HG03175 (cell line): ENCODE measurements around the gene CYTH1.
"Not testable (repeated sequence)": the region's sequence is repeated elsewhere in the genome, so short reads cannot be mapped to it uniquely, and the experiment has no call there.

ENCODE experiments used
- ATAC-seq: cut with Tn5 transposase; IDR thresholded peaks from one replicate; pipeline ENCODE4 v1.9.1; 2021; ENCODE audit warnings: mild to moderate bottlenecking, moderate library complexity; ENCODE audit not compliant: unreplicated experiment

CYTH1 gene

DNA sequence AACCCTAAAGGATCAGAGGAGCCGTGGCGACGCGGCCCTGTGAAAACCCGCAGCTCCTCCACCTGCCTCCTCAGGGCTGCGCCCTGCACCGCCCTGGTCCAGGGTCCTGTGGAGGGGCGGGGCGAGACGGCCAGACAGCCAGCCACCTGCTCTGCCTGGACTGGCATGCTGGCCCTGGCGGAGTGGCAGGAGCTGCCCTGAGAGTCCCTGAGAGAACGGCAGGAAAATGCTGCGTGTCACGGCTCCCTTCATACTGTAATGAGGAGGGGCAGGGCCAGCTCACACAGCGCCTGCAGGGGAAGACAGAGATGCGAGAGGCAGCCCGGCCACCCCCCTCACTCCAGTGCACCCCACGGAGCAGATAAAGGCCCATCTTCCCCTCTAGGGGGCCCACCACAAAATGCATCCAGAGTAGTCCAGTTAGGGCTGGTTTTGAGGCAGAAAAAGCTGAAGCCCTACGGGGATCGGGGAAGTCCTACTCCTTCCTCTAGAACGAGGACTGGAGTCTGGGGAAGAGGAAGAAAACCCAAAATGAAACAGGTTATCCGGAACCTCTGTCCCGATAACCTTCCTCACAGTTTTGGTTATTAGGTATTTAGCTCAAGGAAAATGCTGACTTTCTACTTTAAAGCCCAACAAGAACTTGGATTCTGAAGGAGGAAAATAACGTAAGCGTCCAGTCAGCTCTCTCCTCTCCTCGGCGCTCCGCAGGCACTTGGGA lies 107.3 kb downstream of the CYTH1 start:
- ATAC-seq, result no peak

DNA sequence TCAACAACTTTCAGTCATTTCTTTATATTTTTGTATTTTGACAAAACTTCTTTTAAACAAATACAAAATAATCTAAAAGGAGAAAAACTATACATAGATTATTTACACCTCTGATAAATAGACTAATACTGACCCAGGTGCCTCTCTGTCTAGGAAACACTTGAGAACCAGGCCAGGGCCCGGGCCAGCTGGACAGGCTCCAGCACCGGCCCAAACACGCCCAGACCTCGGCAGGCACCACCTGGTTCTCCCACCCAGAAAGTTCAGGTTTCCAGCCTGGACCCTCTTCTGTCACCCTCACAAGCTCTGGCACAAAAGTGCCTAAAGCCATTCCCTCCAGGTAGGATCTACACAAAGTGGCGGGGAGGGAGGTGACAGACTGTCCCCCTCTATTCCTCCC lies 107.9 kb downstream of the CYTH1 start:
- ATAC-seq, result no peak

DNA sequence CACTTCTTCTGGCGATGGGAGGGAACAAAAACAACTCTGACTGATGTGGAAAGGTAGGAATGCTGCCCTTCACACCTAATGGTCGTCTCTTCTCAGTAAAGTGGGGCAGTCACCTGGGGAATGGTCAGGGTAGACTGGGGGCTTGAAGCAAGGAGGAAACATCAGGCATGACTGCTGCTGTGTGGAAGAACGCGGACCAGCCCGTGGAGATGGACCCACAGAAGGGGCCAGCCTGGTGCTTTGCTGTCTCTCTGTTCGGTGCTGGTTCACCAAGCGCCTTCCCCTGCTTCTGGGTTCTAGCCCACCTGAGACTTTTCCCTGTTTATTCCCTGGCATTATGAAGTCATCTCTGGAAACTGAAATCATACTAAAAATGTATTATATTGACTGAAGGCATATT lies 108.7 kb downstream of the CYTH1 start:
- no peak for ATAC-seq

DNA sequence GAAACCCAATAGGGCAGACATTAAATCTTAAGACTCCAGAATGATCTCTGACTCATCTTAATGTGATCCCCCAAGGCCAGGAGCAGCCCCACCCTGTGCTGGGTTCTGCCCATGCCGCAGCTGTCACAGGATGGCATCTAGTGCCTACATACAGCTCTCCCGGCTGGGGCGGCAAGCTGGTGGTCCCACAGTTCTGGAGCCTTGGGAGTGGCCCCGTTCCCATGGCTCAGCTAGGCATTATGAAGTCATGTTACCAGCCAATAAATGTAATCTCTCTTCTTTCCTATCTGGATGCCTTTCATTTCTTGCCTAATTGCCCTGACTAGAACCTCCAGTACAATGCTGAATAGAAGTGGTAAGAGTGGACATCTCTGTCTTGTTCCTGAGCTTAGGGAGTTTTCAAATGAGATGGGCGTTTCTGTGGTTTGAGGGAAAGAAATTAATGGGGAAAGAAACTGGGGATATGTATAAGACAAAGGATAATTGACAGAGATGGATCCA lies 109.2 kb downstream of the CYTH1 start:
- no peak for ATAC-seq

DNA sequence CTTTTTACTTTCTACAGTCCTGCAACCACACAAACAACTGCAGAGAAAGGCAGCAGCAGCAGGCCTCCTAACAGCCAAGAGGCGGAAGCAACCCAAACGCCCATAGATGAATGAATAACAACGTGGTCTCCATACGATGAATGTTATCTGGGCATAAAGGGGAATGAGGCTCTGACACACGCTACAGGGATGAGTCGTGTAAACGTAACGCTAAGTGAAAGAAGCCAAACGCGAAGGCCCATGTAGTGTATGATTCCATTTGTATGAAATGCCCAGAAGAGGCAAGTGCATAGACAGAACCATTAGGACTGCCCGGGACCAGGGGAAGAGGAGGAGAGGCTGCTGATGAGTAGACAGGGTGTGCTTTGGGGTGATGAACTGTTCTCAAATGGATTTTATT lies 110.1 kb downstream of the CYTH1 start:
- ATAC-seq, result no peak

DNA sequence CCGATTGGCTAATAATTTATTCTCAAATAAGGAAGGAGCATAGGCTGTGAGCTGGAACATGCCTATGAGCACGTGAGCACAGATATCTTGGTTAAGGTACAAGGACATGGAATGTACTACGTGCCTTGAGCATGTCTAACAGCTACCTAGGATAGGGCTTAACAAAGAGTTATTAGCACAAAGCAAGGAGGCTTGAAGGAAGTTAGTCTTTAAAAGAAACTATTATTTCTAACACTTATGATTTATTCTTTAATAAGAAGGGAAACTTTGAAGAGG lies 110.4 kb downstream of the CYTH1 start:
- ATAC-seq, result not testable (repeated sequence)

DNA sequence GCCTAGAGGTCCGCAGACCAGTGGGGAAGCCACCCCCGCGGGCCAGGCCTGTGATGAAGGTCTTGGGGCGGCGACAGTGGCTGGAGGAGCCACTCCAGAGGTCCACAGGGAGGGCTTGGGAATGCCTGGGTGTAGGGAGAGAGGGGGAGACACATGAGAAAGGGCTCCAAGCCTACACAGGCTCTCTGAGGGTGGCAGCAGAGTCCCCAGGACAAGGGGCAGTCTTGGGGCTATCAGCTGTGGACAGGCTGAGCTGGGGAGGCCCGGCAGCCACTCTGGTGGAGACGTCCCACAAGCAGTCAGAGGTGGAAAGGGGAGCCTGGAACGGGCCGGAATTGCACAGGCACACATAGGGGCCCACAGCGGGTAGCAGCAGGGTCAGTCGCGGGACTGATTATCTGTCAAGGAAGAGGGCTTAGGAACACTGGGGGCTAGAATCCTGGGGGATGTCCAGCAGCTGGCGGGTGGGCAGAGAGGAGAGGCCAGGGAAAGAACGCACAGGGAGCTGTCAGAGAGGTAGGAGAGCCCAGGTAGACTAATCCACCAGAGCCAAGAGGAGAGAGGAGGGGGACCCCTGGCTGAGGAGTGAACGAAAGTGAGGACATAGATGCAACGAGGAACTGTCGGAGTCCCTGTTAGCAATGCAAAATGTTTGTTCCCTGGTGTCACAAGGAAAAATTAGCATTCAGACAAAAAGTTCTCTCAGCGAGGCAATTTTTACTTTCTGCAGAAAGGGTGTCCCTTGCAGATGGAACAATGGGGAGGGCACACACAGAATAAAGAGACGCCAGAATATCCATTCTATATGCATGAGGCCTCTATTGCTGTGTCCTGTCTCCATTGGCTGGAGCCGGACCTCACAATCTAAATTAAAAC lies 111.0 kb downstream of the CYTH1 start:
- ATAC-seq, result no peak

DNA sequence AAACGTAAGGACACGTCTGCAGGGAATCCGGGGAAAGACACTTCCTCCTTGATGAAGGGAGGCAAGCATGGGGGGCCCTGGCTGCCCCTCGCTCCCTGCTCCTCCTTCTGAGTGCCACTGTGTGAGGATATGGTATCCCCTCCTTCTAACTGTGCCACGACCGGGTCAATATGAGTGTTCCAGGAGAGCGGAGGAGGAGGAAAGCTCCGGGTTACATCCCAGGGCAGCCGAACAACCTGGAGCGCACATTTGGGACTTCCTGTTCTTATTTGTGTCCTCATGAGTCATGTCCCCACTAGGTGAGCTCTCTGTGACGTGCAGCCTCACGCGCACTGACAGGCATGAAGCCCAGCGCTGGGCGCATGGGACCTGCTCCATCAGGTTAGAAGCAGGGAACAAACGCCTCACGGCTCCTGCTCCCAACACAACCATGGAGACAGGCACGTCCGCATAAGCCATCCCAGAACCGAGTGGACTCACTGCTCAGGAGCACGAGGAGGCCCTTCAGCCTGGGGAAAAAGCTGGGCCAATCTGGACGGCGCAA lies 112.0 kb downstream of the CYTH1 start:
- no peak for ATAC-seq

DNA sequence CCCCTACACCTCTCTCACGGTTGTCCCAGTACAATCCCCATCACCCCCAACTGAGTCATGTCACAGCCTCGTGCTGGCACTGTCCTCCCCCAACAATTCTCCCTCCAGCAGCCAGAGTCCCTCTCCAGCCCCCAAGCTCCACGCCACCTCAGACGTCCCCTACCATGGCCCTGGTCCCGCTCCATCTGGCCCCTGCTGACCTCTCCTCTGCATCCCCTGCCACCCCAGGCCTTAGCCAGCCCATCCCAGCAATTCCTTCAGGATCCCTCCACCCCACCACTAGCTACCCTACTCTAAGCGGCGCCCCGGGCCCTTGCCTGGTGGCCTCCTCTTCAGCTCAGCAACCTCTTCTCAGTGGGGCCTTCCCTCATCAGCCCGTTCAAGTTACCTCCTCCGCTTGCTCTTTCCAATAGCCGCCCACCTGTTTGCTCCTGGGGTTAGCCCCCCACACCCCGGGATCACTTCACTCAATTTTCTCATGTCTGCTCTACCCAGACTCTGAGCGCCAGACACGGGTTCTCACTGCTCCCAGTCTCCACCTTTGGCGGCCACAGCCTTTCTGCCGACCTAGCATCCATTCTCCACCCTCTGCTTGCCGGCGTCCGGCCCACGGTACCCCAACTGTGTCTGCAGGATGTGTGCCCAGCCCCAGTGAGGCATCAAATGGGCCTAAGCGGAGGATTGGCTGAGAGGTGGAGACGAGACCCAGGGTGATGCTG lies 112.7 kb downstream of the CYTH1 start:
- no peak for ATAC-seq

DNA sequence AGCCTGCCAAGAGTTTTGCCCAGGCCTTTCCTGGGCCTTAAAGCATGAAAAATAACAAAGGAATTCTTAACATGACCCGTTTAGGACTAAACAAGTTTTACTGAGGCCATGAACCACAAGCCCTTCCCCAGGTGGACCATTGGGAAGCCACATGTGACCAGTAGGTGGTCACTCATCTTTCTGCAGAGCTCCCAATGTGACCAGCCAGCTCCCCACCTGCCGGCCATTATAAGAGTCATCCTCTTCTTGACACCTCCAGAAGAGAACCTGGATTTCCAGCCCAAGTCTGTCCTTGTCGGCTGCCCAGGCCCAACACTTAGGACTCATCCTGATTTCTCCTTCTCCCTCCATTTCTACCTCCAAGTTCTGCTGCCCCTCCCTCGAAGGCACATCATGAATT lies 113.2 kb downstream of the CYTH1 start:
- ATAC-seq, result no peak

DNA sequence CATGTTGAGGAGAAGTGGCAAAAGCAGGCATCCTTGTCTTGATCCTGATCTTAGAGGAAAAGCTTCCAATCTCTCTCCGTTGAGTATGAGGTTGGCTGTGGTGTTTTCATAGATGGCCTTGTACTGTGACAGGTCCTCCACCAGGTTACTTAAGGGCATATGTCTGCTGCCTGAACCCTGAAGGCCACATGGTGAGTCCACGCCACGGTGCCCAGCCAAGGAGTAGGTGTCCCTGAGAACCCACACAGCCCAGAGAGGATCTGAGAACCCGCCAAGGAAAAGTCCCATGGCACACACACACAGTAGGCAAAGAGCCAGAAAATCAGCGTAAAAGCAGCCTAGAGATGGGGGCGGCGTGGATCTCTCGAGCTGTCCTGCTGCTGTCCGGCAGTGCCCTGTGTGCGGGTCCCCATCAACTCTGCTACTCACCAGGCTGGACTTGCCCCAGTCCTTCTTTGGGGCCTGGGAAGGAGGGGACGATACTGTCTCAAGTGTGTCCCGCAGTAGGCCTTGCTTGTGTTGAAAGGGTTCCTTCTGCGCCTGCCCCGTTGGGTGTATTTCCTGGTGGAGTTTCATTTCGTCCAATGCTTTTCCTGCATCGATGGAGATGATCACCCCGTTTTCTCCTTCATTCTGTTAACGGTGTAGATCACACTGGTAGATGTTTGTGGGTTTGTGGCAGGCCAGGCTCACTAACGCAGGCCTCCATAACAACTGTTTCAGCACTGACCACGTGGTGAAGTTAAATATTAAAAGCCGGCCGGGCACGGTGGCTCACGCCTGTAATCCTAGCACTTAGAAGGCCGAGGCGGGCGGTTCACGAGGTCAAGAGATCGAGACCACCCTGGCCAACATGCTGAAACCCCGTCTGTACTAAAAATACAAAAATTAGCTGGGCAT lies 114.1 kb downstream of the CYTH1 start:
- ATAC-seq, result no peak

DNA sequence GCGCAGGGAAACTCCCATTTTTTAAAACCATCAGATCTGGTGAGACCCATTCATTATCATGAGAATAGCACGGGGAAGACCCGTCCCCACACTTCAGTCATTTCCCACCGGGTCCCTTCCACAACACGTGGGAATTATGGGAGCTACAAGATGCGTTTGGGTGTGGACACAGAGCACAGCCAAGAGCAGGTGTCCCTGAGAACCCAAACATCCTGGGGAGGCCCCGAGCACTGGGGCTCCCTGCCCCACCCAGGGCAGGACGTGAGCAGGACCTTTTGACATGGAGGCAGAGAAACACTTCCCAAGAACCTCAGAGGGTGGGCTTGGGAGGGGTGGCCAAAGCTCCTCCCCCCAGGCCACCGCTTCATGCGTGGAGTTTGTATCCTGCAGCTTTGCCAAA lies 115.0 kb downstream of the CYTH1 start:
- ATAC-seq, result no peak

DNA sequence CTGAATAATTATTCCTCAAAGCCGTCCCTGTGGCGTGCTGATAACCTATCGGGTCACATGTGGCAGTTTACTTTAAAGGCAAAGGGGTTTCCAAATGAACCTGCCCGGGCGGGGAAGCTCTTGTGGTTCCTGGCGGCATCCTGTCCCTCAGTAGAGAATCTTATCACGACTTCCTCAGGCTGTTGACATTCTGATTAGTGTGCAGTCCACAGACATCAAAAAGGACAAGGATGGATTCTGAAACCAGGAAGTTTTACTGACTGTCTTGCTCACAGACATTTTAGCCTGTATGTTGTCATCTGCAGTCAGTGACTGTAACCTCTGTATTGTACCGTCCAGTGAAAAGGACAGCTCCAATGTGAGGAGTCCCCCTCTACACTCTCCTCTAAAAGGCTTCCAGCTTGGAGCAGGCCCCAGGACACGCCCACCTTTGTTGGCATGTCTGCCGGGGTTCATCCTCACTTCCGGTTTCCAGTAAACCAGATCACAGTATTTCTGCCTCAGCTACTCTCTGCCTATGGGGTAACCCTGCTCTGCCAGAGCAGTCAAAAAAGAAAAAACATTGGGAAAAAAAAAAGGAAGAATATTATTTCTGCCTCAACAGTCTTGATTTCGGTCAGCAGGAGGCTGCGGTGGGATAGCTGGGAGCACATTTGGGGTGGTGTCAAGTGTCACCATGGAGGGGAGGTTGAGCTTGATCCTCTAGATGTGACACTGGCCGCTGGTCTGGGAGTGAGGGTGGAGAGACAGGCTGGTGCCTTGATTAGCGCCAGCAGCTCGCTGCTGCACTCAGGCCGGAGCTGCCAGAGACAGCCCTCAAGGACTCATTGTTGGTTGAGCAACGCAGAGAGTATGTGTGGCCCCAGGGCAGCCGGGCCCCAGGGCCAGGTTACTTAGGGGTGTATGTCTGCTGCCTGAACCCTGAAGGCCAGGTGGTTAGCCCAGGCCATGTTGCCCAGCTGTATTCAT lies 115.8 kb downstream of the CYTH1 start:
- no peak for ATAC-seq

DNA sequence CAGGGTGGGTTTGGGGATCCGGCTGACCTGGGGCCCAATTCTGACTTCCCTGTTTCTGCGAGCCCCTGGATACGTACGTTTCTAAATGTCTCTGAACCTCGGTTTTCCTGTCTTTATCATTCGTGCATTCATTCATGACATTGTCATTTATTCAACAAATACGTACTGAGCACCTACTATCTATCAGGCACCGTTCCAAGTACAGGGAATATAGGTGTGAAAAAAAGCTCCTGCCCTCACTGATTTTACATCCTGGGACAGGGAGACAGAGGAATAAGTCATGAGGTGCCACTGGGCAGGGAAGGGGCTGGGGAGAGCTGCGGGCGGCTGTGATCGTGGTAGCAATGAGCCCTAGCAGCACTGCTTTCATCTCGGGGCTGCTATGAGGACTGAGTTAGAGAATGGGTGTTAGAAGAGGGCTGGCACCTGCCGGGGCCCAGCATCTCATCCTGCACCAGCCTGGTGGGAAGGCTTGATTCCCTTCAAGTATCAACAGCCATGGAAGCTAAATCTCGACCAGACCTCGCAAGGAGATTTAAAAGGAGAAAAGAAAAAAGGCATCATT lies 116.6 kb downstream of the CYTH1 start:
- ATAC-seq, result no peak

DNA sequence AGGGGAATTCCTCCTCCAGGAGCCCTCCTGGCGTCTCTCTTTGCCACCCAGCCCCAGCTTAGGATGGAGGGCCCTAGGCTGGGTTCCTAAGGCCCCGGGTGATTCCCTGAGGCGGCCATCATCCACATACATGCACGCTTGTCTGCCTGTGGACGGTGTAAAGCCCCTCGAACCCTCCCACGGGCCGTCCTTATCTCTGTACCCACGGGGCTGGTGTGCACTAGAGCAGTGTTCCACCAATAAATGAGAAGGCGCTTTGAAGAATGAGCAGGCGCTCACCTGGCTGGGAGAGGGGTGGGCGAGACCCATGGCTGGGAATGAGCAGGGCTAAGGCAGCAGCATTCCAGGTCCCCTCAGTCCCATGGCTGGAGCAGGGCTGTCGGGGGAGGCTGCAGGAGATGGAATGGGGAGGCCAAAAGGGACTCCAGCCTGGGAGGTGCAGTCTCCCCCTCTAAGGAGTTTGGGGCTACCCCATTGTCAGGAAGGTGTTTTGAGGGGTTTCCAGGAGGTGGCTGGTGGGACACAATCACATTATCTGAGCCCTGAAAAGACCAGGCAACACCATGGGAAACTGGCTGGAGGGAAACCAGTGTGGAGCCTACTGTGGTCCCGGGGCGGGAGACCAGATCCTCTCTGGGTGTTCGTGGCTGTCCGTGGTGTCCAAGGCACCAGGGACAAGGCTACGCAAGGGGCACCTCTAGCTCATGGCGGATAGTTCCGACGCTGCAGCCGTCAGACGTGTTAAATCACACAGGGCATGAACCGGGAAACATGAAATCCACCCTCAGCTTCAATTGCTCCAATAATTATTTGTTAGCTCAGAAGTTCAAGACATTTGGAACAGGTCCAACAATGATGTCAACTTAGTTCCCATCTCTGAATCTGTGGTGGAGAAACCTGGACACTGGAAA lies 117.3 kb downstream of the CYTH1 start:
- no peak for ATAC-seq

DNA sequence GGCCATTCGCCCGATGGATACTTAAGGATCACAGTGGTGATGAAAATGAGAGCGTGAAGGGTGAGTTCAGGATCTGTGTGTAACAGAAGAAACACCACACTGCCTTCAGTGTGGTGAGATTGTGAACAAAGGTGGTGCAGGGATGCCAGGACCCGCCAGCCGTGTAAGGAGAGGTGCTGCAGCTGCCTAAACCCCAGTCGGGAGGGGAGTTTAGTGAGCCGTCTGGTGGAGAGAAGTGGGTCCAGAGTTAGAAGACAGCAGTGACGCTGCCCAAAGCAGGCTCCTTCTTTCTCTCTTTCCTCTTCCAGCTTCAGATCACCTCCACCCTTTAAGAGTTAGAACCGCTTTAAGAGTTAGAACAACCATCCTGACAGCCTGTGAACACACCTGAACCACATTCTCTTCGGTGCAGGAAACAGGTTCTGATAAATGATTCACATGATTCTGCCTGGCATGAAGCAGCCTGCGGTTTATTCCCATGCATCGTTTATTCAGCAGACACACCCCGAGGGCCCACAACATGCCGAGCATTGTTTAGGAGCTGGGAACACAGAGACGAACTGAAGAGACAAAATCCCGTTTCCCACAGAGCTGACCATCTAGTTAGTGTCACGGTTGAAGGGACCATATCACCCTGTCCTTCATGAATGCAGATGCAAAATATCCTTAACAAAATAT lies 120.8 kb downstream of the CYTH1 start:
- ATAC-seq, result no peak

DNA sequence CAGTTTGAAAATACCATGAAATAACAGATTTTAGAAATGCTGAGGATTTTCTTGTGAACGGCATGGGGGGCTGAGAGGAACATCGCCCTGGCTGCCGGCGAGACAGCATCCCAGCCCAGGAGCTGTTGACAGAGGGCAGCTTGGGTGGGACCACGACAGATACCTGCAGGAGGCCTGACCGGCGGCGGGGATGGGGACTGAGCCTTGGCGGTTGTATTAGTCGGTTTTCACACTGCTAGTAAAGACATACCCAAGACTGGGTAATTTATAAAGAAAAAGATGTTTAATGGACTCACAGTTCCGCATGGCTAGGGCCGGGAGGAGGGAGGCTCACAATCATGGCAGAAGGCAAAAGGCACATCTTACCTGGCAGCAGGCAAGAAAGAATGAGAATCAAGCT lies 122.5 kb downstream of the CYTH1 start:
- no peak for ATAC-seq
